H1 (cell line): ENCODE results near the gene DPP3. TPM values are rescaled to one million over a fixed set of nuclear protein-coding genes. Genes with fewer than 3 reads are reported as not detected.

Experiments
- CTCF ChIA-PET: fragments of 300-600 bp; sonication (Branson Sonifier 250); formaldehyde crosslinking; loops from one replicate; lab custom pipeline; 2021; ENCODE audit not compliant: partially characterized antibody; lab: Charles Lee
- POLR2A ChIA-PET: fragments of 300-600 bp; sonication (Branson Sonifier 250); formaldehyde crosslinking; loops from one replicate; lab custom pipeline; 2021; ENCODE audit warnings: inconsistent platforms; ENCODE audit not compliant: partially characterized antibody; lab: Charles Lee
- DNase-seq, 2 experiments: peaks; one replicate each; pipeline versions ENCODE4 v3.0.0 to v3.0.0-alpha.2; 2010 to 2022; ENCODE audit warnings: low spot score in 2 of 2, low read depth in 1 of 2, mixed read lengths in 1 of 2
- FAIRE-seq: peaks from 2 replicates; lab custom pipeline; 2011; peaks lifted over from hg19 to GRCh38; lab: Jason Lieb, UNC
- H2AFZ ChIP-seq: 2 replicates; pipeline ENCODE4 v1.8.1; 2012; ENCODE audit warnings: low read length, inconsistent platforms
- H2AK5ac ChIP-seq: 2 replicates; pipeline ENCODE4 v1.6.1; 2013; ENCODE audit warnings: low read depth, low read length
- H2BK120ac ChIP-seq: replicated peaks from 2 replicates; pipeline ENCODE3; 2013; ENCODE audit warnings: low read depth, low read length, inconsistent platforms
- H2BK12ac ChIP-seq: 2 replicates; pipeline ENCODE4 v1.6.1; 2013; ENCODE audit warnings: low read depth, low read length
- H2BK15ac ChIP-seq: 2 replicates; pipeline ENCODE4 v1.6.1; 2013; ENCODE audit warnings: low read length
- H2BK20ac ChIP-seq: 2 replicates; pipeline ENCODE4 v1.6.1; 2013; ENCODE audit warnings: low read length
- H2BK5ac ChIP-seq: 2 replicates; pipeline ENCODE4 v1.6.1; 2013; ENCODE audit warnings: low read depth, low read length
- H3K14ac ChIP-seq: 2 replicates; pipeline ENCODE4 v1.6.1; 2013; ENCODE audit warnings: inconsistent platforms; ENCODE audit not compliant: insufficient read length
- H3K18ac ChIP-seq: 2 replicates; pipeline ENCODE4 v1.6.1; 2013; ENCODE audit warnings: low read length; ENCODE audit errors: extremely low read depth
- H3K23ac ChIP-seq: 2 replicates; pipeline ENCODE4 v1.6.1; 2013; ENCODE audit warnings: inconsistent platforms; ENCODE audit not compliant: insufficient read length
- H3K23me2 ChIP-seq: 2 replicates; pipeline ENCODE4 v1.6.1; 2013; ENCODE audit warnings: low read depth, low read length
- H3K27ac ChIP-seq: 2 replicates; pipeline ENCODE4 v1.6.1; 2011; ENCODE audit warnings: low read depth, low read length, inconsistent platforms
- H3K27me3 ChIP-seq, 4 experiments: replicated peaks in 1 of 4; 1 replicate in 1 of 4; 2 replicates in 3 of 4; pipeline versions ENCODE4 v1.6.1 to v1.8.1; 2011 to 2013; ENCODE audit warnings: low read length in 3 of 4, mild to moderate bottlenecking in 3 of 4, inconsistent platforms in 2 of 4, mixed read lengths in 2 of 4, moderate library complexity in 1 of 4; ENCODE audit not compliant: control insufficient read depth in 3 of 4, insufficient read depth in 3 of 4; ENCODE audit errors: extremely low read depth in 1 of 4
- H3K36me3 ChIP-seq, 4 experiments: 2 replicates each; pipeline versions ENCODE4 v1.6.1 to v1.8.1; 2011 to 2013; ENCODE audit warnings: mild to moderate bottlenecking in 4 of 4, low read length in 3 of 4, moderate library complexity in 2 of 4, control low read depth in 1 of 4, inconsistent platforms in 1 of 4; ENCODE audit not compliant: insufficient read depth in 4 of 4, control insufficient read depth in 2 of 4
- H3K4ac ChIP-seq: replicated peaks from 2 replicates; pipeline ENCODE3; 2013; ENCODE audit warnings: low read length, low read depth, mixed read lengths, inconsistent platforms; ENCODE audit not compliant: insufficient read length
- H3K4me1 ChIP-seq, 4 experiments: replicated peaks in 1 of 4; 1 replicate in 1 of 4; 2 replicates in 3 of 4; pipeline versions ENCODE4 v1.6.1 to v1.8.1; 2011 to 2013; ENCODE audit warnings: low read length in 3 of 4, inconsistent platforms in 2 of 4, mixed read lengths in 1 of 4; ENCODE audit not compliant: insufficient read depth in 4 of 4, control insufficient read depth in 3 of 4
- H3K4me2 ChIP-seq, 2 experiments: 2 replicates each; pipeline versions ENCODE4 v1.6.1 to v1.8.1; 2011 to 2013; ENCODE audit warnings: low read depth in 2 of 2, low read length in 2 of 2, control low read depth in 1 of 2, inconsistent platforms in 1 of 2, mild to moderate bottlenecking in 1 of 2; ENCODE audit not compliant: insufficient read depth in 1 of 2
- H3K4me3 ChIP-seq, 4 experiments: fragments of 200-600, 300-600 bp in 1 of 4; sonication (generic), shearing (Covaris generic), sonication (Bioruptor Twin) in 1 of 4; 2 replicates each; pipeline versions ENCODE4 v1.5.1 to v1.8.1; 2011 to 2016; ENCODE audit warnings: low read length in 4 of 4, low read depth in 3 of 4, control low read depth in 2 of 4, inconsistent platforms in 2 of 4, mild to moderate bottlenecking in 2 of 4, mixed read lengths in 1 of 4, moderate library complexity in 1 of 4; ENCODE audit not compliant: insufficient read depth in 2 of 4; ENCODE audit errors: extremely low read depth in 1 of 4
- H3K56ac ChIP-seq: replicated peaks from 2 replicates; pipeline ENCODE3; 2013; ENCODE audit warnings: low read depth, mild to moderate bottlenecking, mixed read lengths, low read length, inconsistent platforms; ENCODE audit not compliant: insufficient read length
- H3K79me1 ChIP-seq: 2 replicates; pipeline ENCODE4 v1.6.1; 2013; ENCODE audit warnings: low read depth, low read length, control low read depth
- H3K79me2 ChIP-seq, 2 experiments: 2 replicates each; pipeline versions ENCODE4 v1.6.1 to v1.8.1; 2012 to 2013; ENCODE audit warnings: low read length in 2 of 2, mild to moderate bottlenecking in 2 of 2, inconsistent platforms in 1 of 2; ENCODE audit not compliant: insufficient read depth in 2 of 2, control insufficient read depth in 1 of 2
- H3K9ac ChIP-seq, 4 experiments: replicated peaks in 1 of 4; 1 replicate in 1 of 4; 2 replicates in 3 of 4; pipeline versions ENCODE4 v1.6.1 to v1.8.1; 2011 to 2013; ENCODE audit warnings: low read depth in 3 of 4, low read length in 3 of 4, control low read depth in 2 of 4, mild to moderate bottlenecking in 2 of 4, moderate library complexity in 2 of 4, inconsistent platforms in 1 of 4; ENCODE audit errors: extremely low read depth in 1 of 4
- H3K9me3 ChIP-seq, 2 experiments: 2 replicates each; pipeline versions ENCODE4 v1.6.1 to v1.8.1; 2012 to 2013; ENCODE audit warnings: mild to moderate bottlenecking in 2 of 2, moderate library complexity in 2 of 2, control low read depth in 1 of 2, inconsistent platforms in 1 of 2, low read depth in 1 of 2, low read length in 1 of 2, mixed read lengths in 1 of 2; ENCODE audit not compliant: insufficient read depth in 2 of 2
- H4K20me1 ChIP-seq, 2 experiments: replicated peaks in 1 of 2; 2 replicates each; pipeline versions ENCODE3 to v1.8.1; 2011 to 2013; ENCODE audit warnings: inconsistent platforms in 2 of 2, low read length in 2 of 2, mild to moderate bottlenecking in 1 of 2; ENCODE audit not compliant: insufficient read depth in 2 of 2, control insufficient read depth in 1 of 2
- H4K5ac ChIP-seq: 2 replicates; pipeline ENCODE4 v1.6.1; 2013; ENCODE audit warnings: low read length, low read depth, mixed read lengths, inconsistent platforms; ENCODE audit not compliant: insufficient read length
- H4K8ac ChIP-seq: 2 replicates; pipeline ENCODE4 v1.8.0; 2013; ENCODE audit warnings: mild to moderate bottlenecking, moderate library complexity, low read length, inconsistent platforms; ENCODE audit not compliant: insufficient read depth; ENCODE audit errors: extremely low read depth
- H4K91ac ChIP-seq: replicated peaks from 2 replicates; pipeline ENCODE3; 2013; ENCODE audit warnings: low read length, mixed read lengths, inconsistent platforms; ENCODE audit not compliant: insufficient read length
- CBX8 ChIP-seq: fragments of 300-800, 300-1000 bp; sonication (generic); IDR thresholded peaks from 2 replicates; pipeline ENCODE4 v1.7.1; 2016; ENCODE audit warnings: low read depth, low read length, borderline replicate concordance
- CHD1 ChIP-seq: IDR thresholded peaks from 2 replicates; pipeline ENCODE4 v1.6.1; 2012; ENCODE audit warnings: low read depth, low read length, improper control_type of control experiment
- KDM1A ChIP-seq: fragments of 200-600, 300-600 bp; sonication (generic); IDR thresholded peaks from 2 replicates; pipeline ENCODE4 v1.7.1; 2016; ENCODE audit warnings: mild to moderate bottlenecking, low read length, borderline replicate concordance
- SAP30 ChIP-seq: fragments of 300-600 bp; sonication (generic); IDR thresholded peaks from 2 replicates; pipeline ENCODE4 v1.7.1; 2012; ENCODE audit warnings: low read length, moderate library complexity, mild to moderate bottlenecking, inconsistent platforms; ENCODE audit not compliant: insufficient read depth, insufficient replicate concordance
- SP4 ChIP-seq: IDR thresholded peaks from 2 replicates; pipeline ENCODE4 v1.6.1; 2012; ENCODE audit warnings: low read length, inconsistent platforms
- WGBS, 2 experiments: shearing (Covaris generic) in 1 of 2; methylation state at CpG; one replicate each; pipeline versions ENCODE4 v1.1.6 to v1.1.7; 2013 to 2015; ENCODE audit warnings: low lambda C conversion rate in 2 of 2, mixed read lengths in 2 of 2, inconsistent platforms in 1 of 2, low coverage in 1 of 2, missing lambda C conversion rate in 1 of 2; ENCODE audit not compliant: insufficient replicate concordance in 2 of 2, insufficient coverage in 1 of 2, insufficient read length in 1 of 2; ENCODE audit errors: extremely low coverage in 1 of 2, missing lambda C conversion rate in 1 of 2; 5-methylcytosine and 5-hydroxymethylcytosine counted together
- polyA plus RNA-seq, 7 experiments: library from polyadenylated mRNA; depleted of rRNA in 3 of 7; stranded (reverse) in 5 of 7; unstranded in 2 of 7; fragments of >200 nt in 5 of 7; fragments of 200-250 nt in 2 of 7; gene quantifications; 1 replicate in 5 of 7; 2 replicates in 1 of 7; 4 replicates in 1 of 7; pipeline versions ENCODE4 v1.2.1 to v1.2.3, GENCODE V29; 2011 to 2013; ENCODE audit warnings: missing spikeins in 2 of 7, mixed read lengths in 2 of 7
- total RNA-seq: library from RNA; stranded (reverse); fragmentation: NEBNext Ultra II Directional; extraction: Animal tissue kit (Norgen Biotek cat#: 25700); gene quantifications from 2 replicates; pipeline ENCODE4 v1.2.1, GENCODE V29; 2021
- TF ChIP-seq, protein P1 (sequence below): IDR thresholded peaks from 2 replicates; pipeline ENCODE4 v1.6.1; 2012; ENCODE audit warnings: inconsistent platforms

The DPP3 gene
- total and polyA plus RNA-seq, 2 of the 8 experiments (the other 6 are each of a cell fraction or from before 2014, with no cell fraction given) = 75.1 to 82.7 TPM

GRCh38 chr11:66470015-66470414 is 10.2 kb upstream of the DPP3 start:
- no peak overlapping the region for H3K27ac ChIP-seq
- H3K9me3 ChIP-seq = no peaks in the 10 kb centered on the region
- no peak overlapping the region for H3K4me2 ChIP-seq
- no peak overlapping the region for H2AFZ ChIP-seq
- H3K79me1 ChIP-seq = no peaks in the 10 kb centered on the region
- no peak overlapping the region for H3K4me3 ChIP-seq
- H3K23ac ChIP-seq = no peak overlapping the region
- POLR2A ChIA-PET = interaction anchor here (1.2 to 7.3 kb wide), 5 partner anchors 9 to 55 kb away, joined by 3 to 85 read pairs (median 5); partner anchors contain the start of genes DPP3 and MRPL11
- CTCF ChIA-PET = interaction anchor here (1.2 to 6.7 kb wide), 8 partner anchors 9 to 66 kb away, joined by 3 to 39 read pairs (median 4); partner anchors contain the start of gene MRPL11
- H2AK5ac ChIP-seq = no peak overlapping the region
- no peak overlapping the region for H4K91ac ChIP-seq
- H4K20me1 ChIP-seq = peaks cover 0 to 2% of the 10 kb centered on the region in 2 experiments
- no peak overlapping the region for H2BK120ac ChIP-seq
- no peak overlapping the region for H3K4ac ChIP-seq
- H4K5ac ChIP-seq = no peak overlapping the region
- H3K36me3 ChIP-seq = no peaks in the 10 kb centered on the region; a peak in 2 of 8 replicates
- no peak overlapping the region for H3K14ac ChIP-seq
- H3K56ac ChIP-seq = no peak overlapping the region
- 83% methylated on average over 3 of the region's 3 CpGs; no CpG with 5 or more reads in 1 of the 2 experiments for whole genome bisulfite sequencing, 2 experiments
- DNase-seq (peak in 1 of 2 experiments; percentile 42), FAIRE-seq (no peak)
- no peaks in the 10 kb centered on the region for H3K79me2 ChIP-seq
- no peak overlapping the region for H3K18ac ChIP-seq
- peaks cover 13% of the 10 kb centered on the region for H3K23me2 ChIP-seq
- H2BK15ac ChIP-seq = no peak overlapping the region
- no peak overlapping the region for H4K8ac ChIP-seq
- peaks cover 7 to 22% (median 11%) of the 10 kb centered on the region in 4 experiments for H3K4me1 ChIP-seq
- no peaks in the 10 kb centered on the region; a peak in 1 of 7 replicates for H3K27me3 ChIP-seq
- H2BK12ac ChIP-seq = no peak overlapping the region
- no peak overlapping the region for H2BK5ac ChIP-seq
- H3K9ac ChIP-seq = no peak overlapping the region; a peak in 1 of 7 replicates
- H2BK20ac ChIP-seq = no peak overlapping the region; the same call in 1 of the 2 replicates
- TF ChIP-seq CHD1 (no peak), CBX8 (no peak), SAP30 (no peak), KDM1A (no peak), SP4 (no peak)
- TF ChIP-seq, protein P1, sequence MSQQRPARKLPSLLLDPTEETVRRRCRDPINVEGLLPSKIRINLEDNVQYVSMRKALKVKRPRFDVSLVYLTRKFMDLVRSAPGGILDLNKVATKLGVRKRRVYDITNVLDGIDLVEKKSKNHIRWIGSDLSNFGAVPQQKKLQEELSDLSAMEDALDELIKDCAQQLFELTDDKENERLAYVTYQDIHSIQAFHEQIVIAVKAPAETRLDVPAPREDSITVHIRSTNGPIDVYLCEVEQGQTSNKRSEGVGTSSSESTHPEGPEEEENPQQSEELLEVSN = no peak
